Nephron progenitor cell (in vitro differentiated cells): ENCODE data around the gene GPC3.
A peak's percentile ranks its signal among the peaks of the same experiment; 100 is the strongest.

Source experiments
- DNase-seq: peaks from one replicate; pipeline ENCODE4 v3.0.0; 2021
- H3K27ac Mint-ChIP-seq: 2 replicates; pipeline ENCODE4 v1.8.0; 2021; ENCODE audit warnings: mild to moderate bottlenecking, moderate library complexity, mixed read lengths
- H3K27me3 Mint-ChIP-seq: 2 replicates; pipeline ENCODE4 v1.8.0; 2021; ENCODE audit warnings: mild to moderate bottlenecking, low read depth, mixed read lengths; ENCODE audit not compliant: poor library complexity
- H3K36me3 Mint-ChIP-seq: 2 replicates; pipeline ENCODE4 v1.8.0; 2021; ENCODE audit warnings: low read depth, mixed read lengths
- H3K4me1 Mint-ChIP-seq: 2 replicates; pipeline ENCODE4 v1.8.0; 2021; ENCODE audit warnings: mixed read lengths
- H3K4me3 Mint-ChIP-seq: 2 replicates; pipeline ENCODE4 v1.8.0; 2021; ENCODE audit warnings: mild to moderate bottlenecking, moderate library complexity, mixed read lengths
- H3K9me3 Mint-ChIP-seq: 2 replicates; pipeline ENCODE4 v1.8.0; 2021; ENCODE audit warnings: mild to moderate bottlenecking, moderate library complexity, mixed read lengths
- TF ChIP-seq, protein P1 (sequence below): fragments of 200-600 bp; sonication (generic); IDR thresholded peaks from 2 replicates; pipeline ENCODE4 v1.5.0; 2021; ENCODE audit warnings: antibody characterized with exemption

GPC3 gene

GRCh38 chrX:133601116-133601515 lies 384.3 kb downstream of the GPC3 start:
- H3K4me3 Mint-ChIP-seq = no peak overlapping the region
- H3K36me3 Mint-ChIP-seq = peaks cover 27% of the 10 kb centered on the region
- H3K9me3 Mint-ChIP-seq = no peaks in the 10 kb centered on the region
- H3K4me1 Mint-ChIP-seq = peaks cover 5% of the 10 kb centered on the region
- H3K27me3 Mint-ChIP-seq = no peaks in the 10 kb centered on the region
- TF ChIP-seq, protein P1, sequence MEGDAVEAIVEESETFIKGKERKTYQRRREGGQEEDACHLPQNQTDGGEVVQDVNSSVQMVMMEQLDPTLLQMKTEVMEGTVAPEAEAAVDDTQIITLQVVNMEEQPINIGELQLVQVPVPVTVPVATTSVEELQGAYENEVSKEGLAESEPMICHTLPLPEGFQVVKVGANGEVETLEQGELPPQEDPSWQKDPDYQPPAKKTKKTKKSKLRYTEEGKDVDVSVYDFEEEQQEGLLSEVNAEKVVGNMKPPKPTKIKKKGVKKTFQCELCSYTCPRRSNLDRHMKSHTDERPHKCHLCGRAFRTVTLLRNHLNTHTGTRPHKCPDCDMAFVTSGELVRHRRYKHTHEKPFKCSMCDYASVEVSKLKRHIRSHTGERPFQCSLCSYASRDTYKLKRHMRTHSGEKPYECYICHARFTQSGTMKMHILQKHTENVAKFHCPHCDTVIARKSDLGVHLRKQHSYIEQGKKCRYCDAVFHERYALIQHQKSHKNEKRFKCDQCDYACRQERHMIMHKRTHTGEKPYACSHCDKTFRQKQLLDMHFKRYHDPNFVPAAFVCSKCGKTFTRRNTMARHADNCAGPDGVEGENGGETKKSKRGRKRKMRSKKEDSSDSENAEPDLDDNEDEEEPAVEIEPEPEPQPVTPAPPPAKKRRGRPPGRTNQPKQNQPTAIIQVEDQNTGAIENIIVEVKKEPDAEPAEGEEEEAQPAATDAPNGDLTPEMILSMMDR = no peak
- no peak overlapping the region for H3K27ac Mint-ChIP-seq
- DNase-seq = no peak

GRCh38 chrX:133600536-133600935 lies 384.9 kb downstream of the GPC3 start:
- peak overlapping the region; percentile 12 for H3K27ac Mint-ChIP-seq
- peaks cover 32% of the 10 kb centered on the region for H3K36me3 Mint-ChIP-seq
- TF ChIP-seq, protein P1 = no peak
- no peaks in the 10 kb centered on the region for H3K9me3 Mint-ChIP-seq
- no peaks in the 10 kb centered on the region for H3K27me3 Mint-ChIP-seq
- no peak overlapping the region for H3K4me3 Mint-ChIP-seq
- DNase-seq = no peak
- H3K4me1 Mint-ChIP-seq = peaks cover 5% of the 10 kb centered on the region

GRCh38 chrX:133598601-133599335 lies 386.6 kb downstream of the GPC3 start:
- Mint-ChIP-seq H3K27me3 (no peaks in the 10 kb centered on the region), H3K27ac (no peak overlapping the region), H3K9me3 (no peaks in the 10 kb centered on the region), H3K4me1 (peaks cover 5% of the 10 kb centered on the region), H3K36me3 (peaks cover 48% of the 10 kb centered on the region), H3K4me3 (no peak overlapping the region)
- TF ChIP-seq, protein P1 = no peak
- DNase-seq = no peak

DNA sequence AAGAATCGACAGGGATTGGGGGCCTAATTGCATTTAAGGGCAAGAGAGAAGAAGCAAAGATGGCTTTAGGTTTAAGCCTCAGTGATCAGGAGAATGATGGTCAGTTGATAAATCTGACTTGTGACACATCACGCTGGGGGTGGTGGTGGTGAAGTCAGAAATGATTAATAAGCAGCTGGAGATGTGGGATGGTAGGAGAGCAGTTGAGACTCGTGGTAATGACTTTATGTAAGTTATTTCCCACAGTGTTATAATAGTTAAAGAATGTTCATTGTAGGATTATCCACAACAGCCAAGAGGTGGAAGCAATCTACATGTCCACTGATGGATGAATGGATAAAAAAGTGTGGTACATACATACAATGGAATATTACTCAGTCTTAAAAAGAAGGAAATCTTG lies 391.2 kb downstream of the GPC3 start:
- TF ChIP-seq, protein P1 = no peak
- peaks cover 53% of the 10 kb centered on the region for H3K36me3 Mint-ChIP-seq
- no peaks in the 10 kb centered on the region for H3K4me1 Mint-ChIP-seq
- H3K9me3 Mint-ChIP-seq = no peaks in the 10 kb centered on the region
- DNase-seq = no peak
- no peaks in the 10 kb centered on the region for H3K27me3 Mint-ChIP-seq
- H3K4me3 Mint-ChIP-seq = no peak overlapping the region
- H3K27ac Mint-ChIP-seq = peak overlapping the region; percentile 26

- no peaks in the 10 kb centered on the region for H3K27me3 Mint-ChIP-seq
- H3K4me3 Mint-ChIP-seq = no peak overlapping the region
- no peaks in the 10 kb centered on the region for H3K4me1 Mint-ChIP-seq
- peaks cover 53% of the 10 kb centered on the region for H3K36me3 Mint-ChIP-seq
- H3K9me3 Mint-ChIP-seq = no peaks in the 10 kb centered on the region
- no peak for DNase-seq
- TF ChIP-seq, protein P1 = no peak
- no peak overlapping the region for H3K27ac Mint-ChIP-seq
Measured at GRCh38 chrX:133593531-133593930, 391.9 kb downstream of the GPC3 start.
